VCaP (cell line): ENCODE measurements around the gene SUV39H2.
"Not testable (repeated sequence)": the region's sequence is repeated elsewhere in the genome, so short reads cannot be mapped to it uniquely, and the experiment has no call there.

Source experiments
- H3K27ac ChIP-seq: fragments of 450-650 bp; 2 replicates; pipeline ENCODE4 v1.5.1; 2017
- TF ChIP-seq, protein P1 (sequence below): fragments of 450-650 bp; conservative IDR thresholded peaks from 2 replicates; pipeline ENCODE4 v1.5.1; 2017; ENCODE audit warnings: mild to moderate bottlenecking, moderate library complexity

The SUV39H2 gene

DNA sequence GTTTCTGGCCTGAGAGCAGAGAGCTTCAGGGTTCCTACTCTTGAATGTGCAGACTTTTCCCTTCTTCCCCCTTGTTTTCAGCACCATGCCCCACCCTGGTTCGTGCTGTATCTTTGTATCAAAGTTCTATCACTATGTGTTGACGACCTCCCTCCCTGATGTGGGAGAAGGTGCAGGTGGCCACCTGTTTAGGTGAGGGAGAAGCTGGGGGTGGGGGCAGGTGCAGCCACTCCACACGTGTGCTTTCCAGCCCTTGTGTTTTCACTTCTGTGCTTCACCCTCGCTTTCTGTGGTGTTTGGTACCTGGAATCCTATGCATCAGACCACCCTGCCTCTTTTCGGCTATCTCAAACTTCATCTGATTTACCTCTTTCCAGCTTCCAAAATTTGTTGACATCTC lies 19.6 kb upstream of the SUV39H2 start:
- TF ChIP-seq, protein P1, sequence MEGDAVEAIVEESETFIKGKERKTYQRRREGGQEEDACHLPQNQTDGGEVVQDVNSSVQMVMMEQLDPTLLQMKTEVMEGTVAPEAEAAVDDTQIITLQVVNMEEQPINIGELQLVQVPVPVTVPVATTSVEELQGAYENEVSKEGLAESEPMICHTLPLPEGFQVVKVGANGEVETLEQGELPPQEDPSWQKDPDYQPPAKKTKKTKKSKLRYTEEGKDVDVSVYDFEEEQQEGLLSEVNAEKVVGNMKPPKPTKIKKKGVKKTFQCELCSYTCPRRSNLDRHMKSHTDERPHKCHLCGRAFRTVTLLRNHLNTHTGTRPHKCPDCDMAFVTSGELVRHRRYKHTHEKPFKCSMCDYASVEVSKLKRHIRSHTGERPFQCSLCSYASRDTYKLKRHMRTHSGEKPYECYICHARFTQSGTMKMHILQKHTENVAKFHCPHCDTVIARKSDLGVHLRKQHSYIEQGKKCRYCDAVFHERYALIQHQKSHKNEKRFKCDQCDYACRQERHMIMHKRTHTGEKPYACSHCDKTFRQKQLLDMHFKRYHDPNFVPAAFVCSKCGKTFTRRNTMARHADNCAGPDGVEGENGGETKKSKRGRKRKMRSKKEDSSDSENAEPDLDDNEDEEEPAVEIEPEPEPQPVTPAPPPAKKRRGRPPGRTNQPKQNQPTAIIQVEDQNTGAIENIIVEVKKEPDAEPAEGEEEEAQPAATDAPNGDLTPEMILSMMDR, result no peak
- H3K27ac ChIP-seq, result no peak overlapping the region

- TF ChIP-seq, protein P1, result no peak
- no peak overlapping the region for H3K27ac ChIP-seq
These were observed 18.9 kb upstream of the SUV39H2 start for GRCh38 chr10:14859775-14860174.

- TF ChIP-seq, protein P1, result no peak
- no peak overlapping the region for H3K27ac ChIP-seq
These were observed 17.9 kb upstream of the SUV39H2 start for GRCh38 chr10:14860791-14861190.

- not testable (repeated sequence) for H3K27ac ChIP-seq
These were observed 14.2 kb upstream of the SUV39H2 start for GRCh38 chr10:14864466-14864865.

DNA sequence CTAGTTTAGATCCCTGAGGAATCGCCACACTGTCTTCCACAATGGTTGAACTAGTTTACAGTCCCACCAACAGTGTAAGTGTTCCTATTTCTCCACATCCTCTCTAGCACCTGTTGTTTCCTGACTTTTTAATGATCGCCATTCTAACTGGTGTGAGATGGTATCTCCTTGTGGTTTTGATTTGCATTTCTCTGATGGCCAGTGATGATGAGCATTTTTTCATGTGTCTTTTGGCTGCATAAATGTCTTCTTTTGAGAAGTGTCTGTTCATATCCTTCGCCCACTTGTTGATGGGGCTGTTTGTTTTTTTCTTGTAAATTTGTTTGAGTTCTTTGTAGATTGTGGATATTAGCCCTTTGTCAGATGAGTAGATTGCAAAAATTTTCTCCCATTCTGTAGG lies 13.8 kb upstream of the SUV39H2 start:
- not testable (repeated sequence) for H3K27ac ChIP-seq

DNA sequence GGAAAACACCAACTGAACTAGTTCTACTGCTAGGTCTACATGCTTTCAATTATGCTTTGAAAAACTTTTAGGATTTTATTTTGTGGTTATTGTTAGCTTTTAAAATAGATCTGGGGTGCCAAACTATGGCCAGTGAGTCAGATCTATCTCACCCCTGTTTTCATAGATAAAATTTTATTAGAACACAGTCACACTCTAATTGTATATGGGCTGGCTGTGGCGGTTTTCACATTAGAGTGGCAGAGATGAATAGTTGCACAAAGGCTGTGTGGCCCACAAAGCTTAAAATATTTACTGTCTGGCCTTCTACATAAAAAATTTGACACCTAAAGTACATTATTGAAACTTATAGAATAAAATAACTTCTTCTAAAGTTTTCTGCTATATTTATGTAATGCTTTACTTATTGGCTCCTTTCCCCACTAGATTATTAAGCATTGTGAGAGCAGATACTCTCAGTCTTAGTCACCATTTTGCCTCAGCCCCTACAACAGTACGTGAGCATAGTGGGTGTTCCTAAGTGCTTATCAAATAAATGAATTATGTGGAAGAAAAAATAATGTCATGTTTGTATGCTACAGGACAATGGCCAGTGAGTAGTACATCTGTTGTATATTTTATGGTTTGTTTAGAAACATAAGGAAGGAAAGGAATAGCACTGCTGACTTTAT lies 5.4 kb upstream of the SUV39H2 start:
- TF ChIP-seq, protein P1, result no peak
- no peak overlapping the region for H3K27ac ChIP-seq

GRCh38 chr10:14875941-14876340 lies 2.7 kb upstream of the SUV39H2 start:
- no peak overlapping the region for H3K27ac ChIP-seq
- TF ChIP-seq, protein P1, result no peak

- peak overlapping the region; percentile 92 for H3K27ac ChIP-seq
- TF ChIP-seq, protein P1, result no peak
These were observed 1.9 kb upstream of the SUV39H2 start for GRCh38 chr10:14876764-14877163.
